EH (cell line): ENCODE data around the gene LRRC37A3.
"Not testable (repeated sequence)": the region's sequence is repeated elsewhere in the genome, so short reads cannot be mapped to it uniquely, and the experiment has no call there.

Experiments
- DNase-seq: peaks from one replicate; pipeline ENCODE4 v3.0.0-alpha.2; 2015; ENCODE audit warnings: low read depth

The LRRC37A3 gene

GRCh38 chr17:64830631-64831040 lies 88.6 kb downstream of the LRRC37A3 start:
- DNase-seq, result not testable (repeated sequence)

DNA sequence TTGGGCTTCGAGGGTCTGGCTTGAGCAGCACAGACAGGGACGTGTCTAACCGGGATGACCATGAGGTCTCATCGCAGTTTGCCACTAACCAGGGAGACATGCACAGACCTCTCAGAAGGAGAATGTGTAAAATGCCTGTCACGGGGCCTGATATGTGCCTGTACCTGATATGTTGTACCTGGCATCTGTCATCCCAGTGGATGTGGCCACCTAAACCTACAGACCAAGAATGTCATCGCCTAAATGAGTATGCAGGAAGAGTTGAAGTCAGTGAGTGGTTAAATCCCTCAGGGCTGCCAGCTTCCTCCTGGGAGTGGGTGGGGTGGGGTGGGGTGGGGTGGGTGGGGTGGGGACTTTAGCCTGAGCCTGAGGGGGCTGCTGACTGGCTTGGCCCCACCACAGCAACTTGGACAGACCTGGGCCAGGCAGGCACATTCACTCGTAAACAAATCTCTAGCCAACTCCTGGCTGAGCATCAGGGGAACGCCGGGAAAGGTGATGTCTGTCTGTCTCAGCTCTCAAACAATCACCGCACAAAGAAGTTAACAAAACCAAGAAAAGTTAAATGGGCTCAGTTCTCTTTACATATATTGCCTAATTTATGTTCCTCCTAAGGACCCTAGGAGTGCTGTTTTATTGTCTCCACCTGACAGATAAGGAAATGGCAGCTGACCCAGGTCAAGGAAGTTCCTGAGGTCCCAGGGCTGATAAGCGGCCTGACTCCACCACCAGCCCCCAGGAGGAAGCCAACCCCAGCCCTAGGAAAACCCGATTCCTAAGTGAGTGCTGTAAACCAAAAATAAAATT lies 89.3 kb downstream of the LRRC37A3 start:
- DNase-seq, result not testable (repeated sequence)

DNA sequence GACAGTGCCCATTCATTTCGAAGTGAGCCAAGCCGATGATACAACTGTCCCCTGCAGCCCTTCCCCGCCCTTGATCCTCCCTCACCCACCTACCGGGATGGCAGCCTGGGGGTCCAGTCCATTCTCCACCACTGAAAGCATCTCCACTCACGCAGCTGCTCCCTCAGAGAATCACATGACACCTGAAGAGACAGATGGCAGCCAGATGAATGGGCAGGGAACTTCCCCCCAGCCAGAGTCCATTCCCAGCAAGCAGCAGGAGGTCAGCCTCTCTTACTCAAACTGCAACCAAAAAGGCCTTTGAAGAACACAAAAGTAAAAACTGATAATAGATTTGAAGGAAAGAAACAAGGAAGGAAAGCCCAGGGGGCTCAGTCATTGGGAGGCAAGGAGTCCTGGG lies 90.2 kb downstream of the LRRC37A3 start:
- not testable (repeated sequence) for DNase-seq

DNA sequence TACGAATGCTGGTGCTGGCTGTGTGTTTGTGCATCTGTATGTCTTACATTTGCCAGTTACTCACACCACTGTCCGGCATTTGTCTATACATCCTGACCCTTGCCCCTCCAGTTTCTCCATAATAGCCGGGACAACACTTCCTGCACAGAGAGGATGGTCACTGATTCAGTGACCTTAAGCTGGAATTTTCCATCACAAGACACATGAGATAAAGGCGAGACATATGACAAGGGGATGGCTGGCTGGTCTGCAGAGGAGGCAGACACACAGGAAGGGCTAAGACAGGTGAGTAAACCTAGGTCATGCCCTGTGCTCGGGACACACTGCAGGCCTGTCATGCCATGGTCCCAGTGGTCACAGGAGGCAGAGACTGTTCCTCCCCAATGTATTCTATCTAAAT lies 100.4 kb downstream of the LRRC37A3 start:
- DNase-seq, result not testable (repeated sequence)

- not testable (repeated sequence) for DNase-seq
Measured at GRCh38 chr17:64815833-64816198, 103.5 kb downstream of the LRRC37A3 start.

DNA sequence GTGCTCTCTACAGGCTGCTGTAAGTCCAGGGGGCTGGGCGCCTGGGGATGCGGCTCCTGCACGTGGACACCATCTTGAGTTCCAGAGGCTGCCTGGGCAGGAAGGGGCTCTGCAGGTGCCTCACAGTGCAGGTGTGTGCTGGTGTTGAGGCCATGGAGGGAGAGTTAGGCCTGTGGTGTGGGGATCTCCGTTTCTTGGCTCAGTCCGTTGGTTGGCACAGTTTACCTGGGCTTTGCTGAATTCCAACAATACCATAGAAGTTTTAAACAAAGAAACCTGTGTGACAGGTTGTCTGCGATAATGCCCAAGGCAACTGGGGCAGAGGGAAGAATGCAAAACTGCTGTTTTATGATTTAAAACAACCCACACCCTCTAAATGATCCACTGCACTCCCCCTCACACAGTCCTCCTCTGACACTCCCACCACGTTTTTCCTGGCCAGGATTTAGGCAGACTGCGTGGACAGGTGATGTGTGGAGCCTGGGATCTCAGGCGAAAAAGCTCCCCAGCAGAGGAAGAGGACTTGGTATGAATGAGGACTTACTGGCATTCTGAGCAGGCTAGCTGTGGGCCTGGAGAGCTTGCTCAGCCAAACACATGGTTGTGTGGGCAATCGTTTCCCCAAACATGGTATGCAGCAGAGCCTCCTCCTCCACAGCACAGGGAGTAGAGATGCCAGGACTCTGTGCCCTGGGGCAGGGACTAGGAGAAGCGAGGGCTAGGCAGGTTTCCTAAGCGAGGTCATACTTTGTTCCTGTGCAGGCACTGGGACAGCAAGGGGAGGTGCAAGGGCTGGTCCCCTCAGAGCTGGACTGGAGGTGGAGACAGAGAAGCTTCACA lies 104.1 kb downstream of the LRRC37A3 start:
- DNase-seq, result peak; percentile 78

DNA sequence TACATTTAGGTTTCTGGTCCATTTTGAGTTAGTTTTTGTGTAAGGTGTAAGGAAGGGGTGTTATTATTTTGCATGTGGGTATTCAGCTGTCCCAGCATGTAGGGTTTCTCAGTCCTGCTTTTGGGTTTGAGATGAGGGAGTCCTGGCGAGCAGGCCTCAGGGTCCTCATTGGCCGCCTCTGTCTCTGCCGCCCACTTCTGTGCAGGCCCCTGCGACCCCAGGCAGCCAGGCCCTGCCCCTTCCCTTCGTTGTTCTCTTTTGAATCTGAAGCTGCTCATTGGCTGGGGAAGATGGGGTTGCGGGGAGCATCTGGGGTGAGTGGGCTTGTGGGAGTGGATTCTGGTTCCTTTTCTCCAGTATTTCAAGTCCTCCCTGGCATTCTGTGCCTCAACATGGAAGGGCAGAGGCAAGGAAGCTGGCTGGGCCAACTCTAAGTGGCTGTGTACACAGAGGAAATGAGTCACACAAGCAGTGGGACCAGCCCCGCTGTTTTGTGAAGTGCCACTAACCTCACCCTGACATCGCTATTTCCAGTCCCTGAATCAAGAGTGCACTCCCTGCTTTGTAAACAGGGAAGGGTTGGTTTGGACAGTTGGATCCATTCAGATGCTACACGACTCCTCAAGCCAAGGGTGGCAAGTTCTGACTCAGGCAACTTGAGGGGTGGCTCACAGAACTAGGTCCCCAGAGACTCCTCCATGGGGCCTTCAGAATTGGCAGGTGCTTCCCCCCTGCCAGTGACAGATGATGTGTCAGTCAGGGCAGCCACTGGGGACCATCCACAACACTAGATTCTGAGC lies 110.9 kb downstream of the LRRC37A3 start:
- DNase-seq, result peak; percentile 88
